AG09319 (cell line): ENCODE results near the gene CACNG6.

Source experiments
- DNase-seq: peaks from one replicate; pipeline ENCODE4 v3.0.0-alpha.2; 2010; ENCODE audit warnings: low read depth; ENCODE audit errors: extremely low read depth
- CTCF ChIP-seq: IDR thresholded peaks from 2 replicates; pipeline ENCODE4 v1.5.1; 2011; ENCODE audit warnings: low read depth, mild to moderate bottlenecking, inconsistent platforms, low read length, moderate library complexity

CACNG6 gene

DNA sequence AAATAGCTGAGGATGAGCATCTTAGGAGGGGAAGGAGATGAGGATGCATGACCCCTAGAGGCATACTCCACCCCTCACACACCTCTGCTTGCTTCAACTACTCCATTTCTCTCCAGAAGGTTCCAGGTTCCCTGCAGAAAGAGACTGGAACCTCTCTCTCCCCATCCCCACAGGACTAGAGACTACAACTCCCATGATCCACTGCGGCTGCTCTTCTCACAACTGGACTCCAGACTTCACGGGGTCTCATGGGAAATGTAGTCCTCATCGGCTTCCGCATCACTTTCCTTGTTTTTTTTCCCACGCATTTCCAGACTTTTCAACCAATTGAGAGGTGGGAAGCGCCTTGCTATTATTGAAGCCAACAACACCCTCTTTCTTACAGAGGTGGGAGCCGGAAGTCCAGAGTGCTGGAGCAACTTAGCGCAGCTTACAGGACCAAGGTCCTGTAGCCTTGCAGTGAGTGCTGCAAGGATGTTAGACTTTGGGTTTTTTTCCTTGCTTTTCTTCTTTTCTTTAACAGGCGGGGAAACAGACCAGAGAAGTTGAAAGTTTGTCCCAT, 13.9 kb upstream of the CACNG6 start:
- TF ChIP-seq CTCF, result no peak
- DNase-seq, result peak; percentile 37

DNA sequence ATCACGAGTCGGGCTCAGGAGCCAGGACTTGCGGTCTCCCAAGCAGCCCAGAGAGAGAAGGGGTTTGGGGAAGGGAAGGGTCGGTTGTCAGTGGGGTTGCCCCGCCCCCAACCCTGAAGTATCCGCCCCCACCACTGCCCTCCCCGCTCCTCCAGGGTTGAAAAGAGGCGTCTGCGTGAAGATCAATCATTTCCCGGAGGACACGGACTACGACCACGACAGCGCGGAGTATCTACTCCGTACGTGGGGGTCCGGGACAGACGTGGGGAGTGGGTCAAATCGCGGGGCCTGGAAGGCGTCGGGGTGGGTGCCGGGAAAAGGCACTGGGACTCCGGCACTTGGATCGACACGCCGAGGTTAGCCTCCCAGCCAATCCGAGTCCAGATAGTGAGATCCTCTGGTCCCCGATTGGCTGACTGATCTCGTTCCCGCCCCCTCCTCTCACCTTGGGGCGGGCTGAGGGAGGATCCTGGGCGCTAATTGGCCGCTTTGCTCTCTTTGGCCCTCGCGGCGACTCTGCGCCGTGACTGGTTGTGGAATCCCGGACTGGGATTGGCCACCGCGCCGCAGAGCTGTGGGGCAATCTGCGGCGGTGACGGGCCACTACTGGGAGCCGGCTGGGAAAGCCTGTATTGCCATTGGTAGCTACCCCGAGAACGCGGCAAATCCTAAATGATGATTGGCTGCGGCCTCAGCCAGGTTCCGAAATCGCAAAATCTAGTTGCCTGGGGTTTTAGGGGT, 13.3 kb upstream of the CACNG6 start:
- TF ChIP-seq CTCF, result no peak
- peak; percentile 52 for DNase-seq

GRCh38 chr19:53978975-53979801, 12.2 kb upstream of the CACNG6 start:
- DNase-seq, result no peak
- TF ChIP-seq CTCF, result no peak

DNA sequence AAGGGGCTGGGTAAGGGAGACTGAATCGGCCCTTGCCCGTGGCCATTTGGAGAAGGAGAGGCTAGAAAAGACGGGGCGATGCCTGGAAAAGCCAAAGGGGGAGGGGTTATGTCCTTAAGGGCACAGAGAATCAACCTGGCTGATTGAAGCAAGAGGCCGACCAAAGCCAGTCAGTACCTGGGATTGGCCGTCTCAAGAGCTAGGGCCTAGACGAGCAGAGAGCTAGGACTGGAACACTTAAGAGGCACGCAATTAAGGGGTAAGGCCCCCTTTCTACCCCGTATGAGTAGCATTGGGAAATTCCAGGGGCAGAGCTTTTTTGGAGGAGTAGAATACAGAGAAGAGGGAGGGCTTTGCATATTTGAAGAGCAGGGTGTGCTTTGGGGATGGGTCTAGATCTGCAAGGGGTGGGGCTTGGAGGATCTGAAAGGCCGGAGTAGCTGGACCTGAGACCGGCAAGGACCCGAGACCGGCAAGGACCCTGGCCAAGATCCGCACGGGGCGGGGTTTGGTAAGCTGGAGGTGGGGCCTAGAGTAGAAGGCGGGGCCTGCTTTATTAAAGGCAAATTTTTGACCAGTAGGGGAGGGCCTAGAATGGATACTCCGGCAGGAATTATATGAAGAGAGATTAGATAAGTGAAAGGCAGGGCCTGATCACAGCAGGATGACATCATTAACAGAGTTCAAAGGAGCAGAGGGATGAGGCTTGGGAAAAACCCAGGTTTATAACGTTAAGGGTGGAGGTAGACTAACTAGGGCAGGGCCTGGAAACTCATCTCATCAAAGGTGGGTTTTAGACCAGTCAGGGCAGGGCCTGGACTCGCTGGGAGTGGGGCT, 10.7 kb upstream of the CACNG6 start:
- DNase-seq, result no peak
- no peak for TF ChIP-seq CTCF

- no peak for TF ChIP-seq CTCF
- DNase-seq, result no peak
These were observed 10.0 kb upstream of the CACNG6 start for GRCh38 chr19:53981376-53981951.

DNA sequence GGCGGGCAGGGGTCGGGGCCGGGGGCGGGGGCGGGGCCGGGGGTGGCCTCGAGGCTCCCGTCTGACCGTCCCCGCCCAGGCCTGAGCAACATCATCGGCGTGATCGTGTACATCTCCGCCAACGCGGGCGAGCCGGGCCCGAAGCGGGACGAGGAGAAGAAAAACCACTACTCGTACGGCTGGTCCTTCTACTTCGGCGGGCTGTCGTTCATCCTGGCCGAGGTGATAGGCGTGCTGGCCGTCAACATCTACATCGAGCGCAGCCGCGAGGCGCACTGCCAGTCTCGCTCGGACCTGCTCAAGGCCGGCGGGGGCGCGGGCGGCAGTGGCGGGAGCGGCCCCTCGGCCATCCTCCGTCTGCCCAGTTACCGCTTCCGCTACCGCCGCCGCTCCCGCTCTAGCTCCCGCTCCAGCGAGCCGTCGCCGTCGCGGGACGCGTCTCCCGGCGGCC, 9.4 kb upstream of the CACNG6 start:
- TF ChIP-seq CTCF, result no peak
- DNase-seq, result no peak
